Measurements from ENCODE around the gene IP6K3.

DNA sequence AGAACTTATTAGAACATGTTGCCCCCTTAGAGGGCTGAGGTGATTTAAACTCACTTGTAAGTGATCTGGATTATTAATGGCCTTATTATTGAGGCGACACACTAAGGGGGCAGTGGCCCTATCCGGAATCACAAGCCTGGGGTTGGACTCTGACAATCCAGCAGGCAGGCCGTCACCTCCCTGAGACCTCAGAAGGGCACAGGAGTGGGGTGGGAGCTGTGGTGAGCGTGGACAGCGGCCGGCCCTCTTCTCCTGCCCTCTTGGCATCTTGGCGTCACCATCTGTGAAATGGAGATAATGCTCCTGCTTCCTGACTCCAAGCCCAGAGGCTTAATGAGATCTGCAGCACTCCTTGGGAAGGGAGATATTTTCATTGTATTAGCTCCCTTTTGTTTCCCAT lies 19.6 kb downstream of the IP6K3 start:
- TF ChIP-seq EZH2phosphoT487 (IDR thresholded peaks at IDR 0.05; ENCODE audit: low read depth): no peak
- TF ChIP-seq, protein P1, sequence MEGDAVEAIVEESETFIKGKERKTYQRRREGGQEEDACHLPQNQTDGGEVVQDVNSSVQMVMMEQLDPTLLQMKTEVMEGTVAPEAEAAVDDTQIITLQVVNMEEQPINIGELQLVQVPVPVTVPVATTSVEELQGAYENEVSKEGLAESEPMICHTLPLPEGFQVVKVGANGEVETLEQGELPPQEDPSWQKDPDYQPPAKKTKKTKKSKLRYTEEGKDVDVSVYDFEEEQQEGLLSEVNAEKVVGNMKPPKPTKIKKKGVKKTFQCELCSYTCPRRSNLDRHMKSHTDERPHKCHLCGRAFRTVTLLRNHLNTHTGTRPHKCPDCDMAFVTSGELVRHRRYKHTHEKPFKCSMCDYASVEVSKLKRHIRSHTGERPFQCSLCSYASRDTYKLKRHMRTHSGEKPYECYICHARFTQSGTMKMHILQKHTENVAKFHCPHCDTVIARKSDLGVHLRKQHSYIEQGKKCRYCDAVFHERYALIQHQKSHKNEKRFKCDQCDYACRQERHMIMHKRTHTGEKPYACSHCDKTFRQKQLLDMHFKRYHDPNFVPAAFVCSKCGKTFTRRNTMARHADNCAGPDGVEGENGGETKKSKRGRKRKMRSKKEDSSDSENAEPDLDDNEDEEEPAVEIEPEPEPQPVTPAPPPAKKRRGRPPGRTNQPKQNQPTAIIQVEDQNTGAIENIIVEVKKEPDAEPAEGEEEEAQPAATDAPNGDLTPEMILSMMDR (IDR thresholded peaks at IDR 0.05; ENCODE audit: low read depth, low read length): no peak

All from OCI-LY3 (cell line).